GM19452 (cell line): ENCODE measurements around the gene CDH15.

ENCODE experiments used
- ATAC-seq: cut with Tn5 transposase; IDR thresholded peaks from one replicate; pipeline ENCODE4 v1.9.1; 2021; ENCODE audit not compliant: unreplicated experiment

CDH15 gene

DNA sequence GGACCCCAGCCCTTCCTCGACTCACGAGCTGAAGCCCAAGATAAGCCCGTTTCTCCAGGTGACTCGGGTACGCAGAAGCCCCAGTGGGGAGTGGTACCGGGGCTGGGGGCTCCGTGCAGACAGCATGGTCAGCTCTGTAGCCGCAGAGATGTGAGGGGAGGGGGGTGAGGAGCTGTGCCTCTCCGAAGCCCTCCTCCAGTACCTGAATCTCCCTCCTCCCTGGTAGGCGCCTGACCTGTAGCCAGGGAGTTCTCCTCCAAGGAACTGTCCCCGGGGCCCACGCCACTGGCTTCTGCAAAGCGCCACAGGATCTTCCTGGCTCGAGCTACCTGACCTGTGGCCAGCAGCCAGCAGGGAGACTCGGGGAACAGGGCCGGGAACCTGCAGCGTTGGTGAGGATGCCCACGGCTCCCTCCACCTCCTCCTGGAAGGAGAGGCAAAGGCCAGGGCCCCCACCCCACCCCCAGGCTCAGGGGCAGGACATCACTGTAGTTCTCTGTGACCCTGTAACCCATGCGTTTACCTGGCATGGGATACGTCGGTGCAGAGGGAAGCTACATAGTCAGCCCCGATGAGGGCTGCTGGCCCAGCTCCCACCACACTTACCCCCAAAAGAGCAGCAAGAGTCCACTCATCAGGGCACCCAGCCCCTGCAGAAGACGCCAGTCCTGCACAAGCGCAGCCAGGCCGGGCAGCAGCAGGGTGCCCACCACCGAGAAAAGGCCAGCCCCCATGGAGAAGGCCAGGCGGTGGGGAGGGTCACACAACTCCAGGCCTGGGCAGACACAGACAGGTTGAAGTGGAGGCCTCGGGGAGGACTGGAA lies 27.1 kb downstream of the CDH15 start:
- no peak for ATAC-seq

DNA sequence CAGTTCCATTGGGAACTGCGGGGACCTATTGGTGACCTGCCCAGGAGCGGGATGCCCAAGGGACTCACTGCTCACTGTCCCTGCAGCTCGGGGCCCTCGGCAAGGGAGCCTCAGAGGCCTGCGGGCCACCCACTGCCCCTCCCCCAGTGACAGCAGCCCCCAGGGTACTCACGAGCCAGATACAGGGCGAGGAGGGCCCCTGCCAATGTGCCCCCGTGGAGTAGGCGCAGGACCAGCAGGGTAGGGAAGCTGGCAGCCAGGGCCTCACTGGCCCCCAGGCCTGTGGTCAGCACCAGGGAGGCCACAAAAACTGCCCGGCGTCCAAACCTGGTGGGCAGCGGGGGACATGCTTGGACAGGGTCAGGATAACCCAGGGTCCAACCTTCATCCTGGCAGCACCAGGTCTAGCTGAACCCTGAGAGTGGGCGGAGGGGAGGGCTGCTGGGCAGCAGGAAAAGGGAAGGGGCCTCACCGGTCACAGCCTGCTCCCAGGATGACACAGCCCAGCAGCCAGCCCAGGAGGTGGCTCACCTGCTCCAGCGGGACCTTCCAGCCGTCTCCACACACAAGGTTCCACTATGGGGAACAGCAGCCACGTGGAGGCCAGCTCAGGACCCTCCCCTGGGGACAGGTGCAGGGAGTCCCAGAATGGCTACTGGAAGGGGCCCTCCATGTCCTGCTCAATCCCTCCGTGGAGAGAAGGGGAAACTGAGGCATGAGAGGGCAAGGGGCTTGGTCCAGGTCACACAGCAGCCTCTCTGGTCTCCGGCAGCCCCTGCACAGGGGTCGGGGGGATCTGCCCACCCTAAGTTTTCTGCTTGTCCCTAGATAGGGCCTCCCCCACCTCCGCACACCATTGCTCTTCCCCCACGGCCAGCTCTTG lies 27.9 kb downstream of the CDH15 start:
- no peak for ATAC-seq

DNA sequence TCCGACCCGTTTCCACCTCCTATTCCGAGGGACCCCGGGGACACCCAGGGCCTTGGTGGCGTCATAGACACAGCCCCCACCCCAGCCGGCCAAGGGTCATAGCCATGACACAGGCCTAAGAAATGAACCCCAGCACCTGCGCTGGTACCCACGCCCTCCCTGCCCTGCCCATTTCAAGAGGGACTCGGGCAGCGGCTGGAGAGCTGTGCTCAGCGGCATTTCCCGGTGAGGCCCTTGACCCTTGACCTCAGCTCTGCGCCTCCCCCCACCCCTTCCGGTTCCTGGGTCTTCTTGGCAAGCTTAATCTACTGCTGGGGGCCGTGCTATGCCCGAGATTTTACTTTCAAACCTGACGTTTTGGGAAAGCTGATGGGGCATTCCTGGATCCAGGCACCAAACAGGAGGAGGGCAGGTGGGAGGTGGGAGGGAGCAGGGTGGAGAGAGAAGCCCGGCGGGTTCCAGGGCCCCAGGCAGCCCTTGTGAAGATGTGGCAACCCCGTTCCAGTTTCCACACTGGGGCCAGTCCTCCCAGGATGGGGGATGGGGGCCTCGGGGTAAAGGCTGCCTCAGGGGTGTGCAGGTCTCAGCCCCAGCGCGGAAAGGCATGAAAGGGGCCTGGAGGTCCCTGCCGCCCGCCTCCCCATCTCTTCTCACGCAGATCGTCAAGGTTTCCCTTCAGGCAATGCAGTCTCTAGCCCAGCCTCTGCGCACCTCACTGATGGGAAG lies 28.7 kb downstream of the CDH15 start, which contains the start of gene SLC22A31:
Gene SLC22A31 (minus strand): TSS at position 414 of the 726 bp plus-strand sequence. CDS start 36 bp downstream, at position 378.
- no peak for ATAC-seq

DNA sequence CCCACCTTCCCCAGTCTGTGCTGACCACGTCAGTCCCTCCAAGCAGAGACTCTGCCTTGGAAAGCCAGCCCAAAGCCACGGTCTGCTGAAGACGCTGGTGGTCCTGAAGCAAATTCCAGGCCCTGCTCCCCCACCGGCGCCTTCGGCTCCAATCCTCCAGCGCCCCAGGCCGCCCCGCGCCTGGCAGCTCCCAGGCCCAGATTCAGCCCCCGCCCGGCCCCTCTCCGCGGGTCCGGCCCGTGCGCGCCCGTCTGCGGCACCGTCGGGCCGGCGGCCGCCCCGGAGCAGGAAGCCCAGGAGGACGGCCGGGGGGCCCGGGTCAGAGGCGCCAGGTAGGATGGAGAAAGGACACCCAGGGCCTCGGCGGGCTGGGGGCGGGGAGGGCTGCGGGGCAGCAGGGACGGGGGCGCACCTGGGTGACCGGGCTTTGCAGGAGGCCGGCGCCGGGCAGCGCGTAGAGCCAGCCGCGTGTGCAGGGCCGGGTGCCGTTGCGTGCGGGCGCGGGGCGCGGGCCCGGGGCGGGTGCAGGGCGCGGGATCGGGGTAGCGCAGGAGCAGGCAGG lies 29.4 kb downstream of the CDH15 start:
- ATAC-seq = no peak

DNA sequence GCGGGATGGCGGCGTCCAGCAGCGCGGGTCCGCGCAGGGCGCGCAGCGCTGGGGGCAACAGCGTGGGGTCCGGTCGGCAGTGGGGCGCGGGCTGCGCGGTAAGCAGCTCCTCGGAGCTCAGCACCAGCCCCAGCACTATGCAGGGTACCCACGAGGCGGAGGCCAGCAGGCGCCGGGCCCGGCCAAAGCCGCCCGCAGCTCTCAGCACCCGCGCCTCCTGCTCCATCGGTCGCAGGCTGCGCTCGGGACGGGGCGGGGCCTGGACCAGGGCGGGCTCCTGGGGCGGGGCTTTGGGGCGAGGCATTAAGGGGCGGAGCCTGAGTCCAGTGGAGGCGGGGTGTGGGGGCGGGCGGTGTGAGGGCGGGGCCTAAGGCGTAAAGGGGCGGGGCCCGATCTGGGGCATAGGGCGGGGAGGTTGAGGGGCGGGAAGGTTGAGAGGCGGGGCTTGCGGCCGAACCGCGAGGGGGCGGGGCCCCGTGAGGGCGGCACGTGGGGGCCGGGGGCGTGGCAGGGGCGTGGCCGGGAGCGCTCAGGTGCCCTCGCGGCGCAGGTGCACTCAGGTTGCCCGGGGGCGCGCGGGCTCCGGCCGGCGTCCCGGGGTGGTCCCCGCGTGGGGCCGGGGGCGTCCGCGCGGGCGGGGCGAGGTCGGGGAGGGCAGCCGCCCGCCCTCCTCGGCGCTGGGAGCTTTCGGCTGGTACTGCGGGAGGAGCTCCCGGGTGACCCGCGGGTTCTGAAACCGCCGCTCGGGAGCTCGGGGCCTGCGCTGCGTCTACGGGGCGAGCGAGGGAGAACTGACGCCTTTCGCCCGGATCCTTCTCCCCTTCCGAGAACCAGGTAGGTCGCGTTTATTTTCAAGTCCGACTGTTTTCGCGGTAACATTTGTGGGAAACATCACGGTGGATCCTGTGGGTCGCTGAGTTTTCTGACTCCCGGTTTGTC lies 30.2 kb downstream of the CDH15 start:
- ATAC-seq = no peak

DNA sequence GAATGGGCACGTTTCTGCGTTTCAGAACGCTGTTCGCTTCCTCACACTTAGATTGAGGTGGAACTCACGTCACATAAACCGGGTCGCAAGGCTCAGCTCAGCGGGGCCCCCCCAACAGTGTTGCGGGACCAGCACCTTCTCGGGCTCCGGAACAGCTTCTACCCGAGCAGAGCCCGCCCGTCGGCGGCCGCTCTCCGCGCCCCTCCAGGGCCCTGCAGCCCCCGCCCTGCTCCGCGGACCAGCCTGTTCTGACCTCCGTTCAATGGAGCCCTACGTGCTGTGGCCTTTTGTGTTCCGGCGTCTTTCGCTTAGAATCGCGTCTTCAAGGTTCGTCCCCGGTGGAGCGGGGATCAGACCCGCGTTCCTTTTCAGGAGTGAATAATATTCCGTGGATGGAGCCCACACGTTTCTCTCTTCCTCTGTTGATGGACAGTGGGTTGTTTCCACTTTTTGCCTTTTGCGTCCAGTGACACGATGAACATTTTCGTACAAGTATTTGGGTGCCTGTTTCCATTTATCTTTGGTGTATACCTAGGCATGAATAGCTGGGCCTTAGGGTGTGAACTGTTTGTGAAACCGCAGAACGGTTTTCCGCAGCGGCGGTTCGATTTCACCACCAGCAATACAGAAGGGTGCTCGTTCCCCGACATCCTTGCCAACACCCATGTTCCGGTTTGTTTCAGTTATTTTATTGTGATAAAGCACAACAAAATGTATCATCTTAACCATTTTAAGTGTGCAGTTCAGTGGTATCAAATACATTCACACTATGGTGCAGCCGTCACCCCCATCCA lies 31.1 kb downstream of the CDH15 start:
- no peak for ATAC-seq

DNA sequence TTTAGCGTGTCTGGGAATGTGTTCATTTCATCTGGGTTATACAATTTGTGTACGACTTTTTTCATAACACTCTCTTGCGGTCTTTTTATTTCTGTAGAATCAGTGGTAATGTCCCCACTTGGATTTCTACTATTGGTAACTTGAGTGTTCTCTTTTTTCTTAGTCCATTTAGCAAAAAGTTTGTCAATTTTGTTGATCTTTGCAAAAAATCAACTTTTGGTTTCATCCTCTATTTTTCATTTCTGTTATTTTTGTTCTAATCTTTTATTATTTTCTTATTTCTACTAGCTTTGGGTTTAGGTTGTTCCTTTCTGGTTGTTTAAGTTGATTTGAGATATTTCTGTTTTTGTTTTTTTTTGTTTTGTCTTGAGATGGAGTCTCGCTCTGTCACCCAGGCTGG lies 36.4 kb downstream of the CDH15 start:
- no peak for ATAC-seq

DNA sequence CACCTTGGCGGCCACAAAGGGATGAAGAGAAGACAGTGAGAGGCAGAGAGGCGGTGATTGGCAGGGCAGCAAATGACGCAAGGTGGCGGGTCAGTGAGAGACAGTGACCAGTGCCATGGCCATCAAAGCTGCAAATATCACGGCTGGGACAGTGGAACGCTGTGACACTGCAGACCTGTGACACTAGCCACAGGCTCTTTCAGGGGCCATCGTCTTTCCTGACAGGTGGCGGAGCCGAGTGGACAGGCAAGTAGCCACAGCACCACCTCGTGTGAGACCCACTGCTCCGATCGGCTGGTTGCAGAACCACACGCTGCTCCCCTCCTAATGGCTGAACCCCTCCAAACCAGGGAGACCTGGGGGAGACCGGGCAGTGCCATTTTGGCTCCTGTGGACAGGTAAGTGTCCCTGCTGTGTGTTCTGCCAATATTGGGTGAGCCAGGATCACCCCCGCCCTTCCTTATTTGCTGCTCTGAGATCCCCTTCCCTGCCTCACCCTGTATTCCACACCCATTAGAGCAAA lies 38.0 kb downstream of the CDH15 start:
- no peak for ATAC-seq

DNA sequence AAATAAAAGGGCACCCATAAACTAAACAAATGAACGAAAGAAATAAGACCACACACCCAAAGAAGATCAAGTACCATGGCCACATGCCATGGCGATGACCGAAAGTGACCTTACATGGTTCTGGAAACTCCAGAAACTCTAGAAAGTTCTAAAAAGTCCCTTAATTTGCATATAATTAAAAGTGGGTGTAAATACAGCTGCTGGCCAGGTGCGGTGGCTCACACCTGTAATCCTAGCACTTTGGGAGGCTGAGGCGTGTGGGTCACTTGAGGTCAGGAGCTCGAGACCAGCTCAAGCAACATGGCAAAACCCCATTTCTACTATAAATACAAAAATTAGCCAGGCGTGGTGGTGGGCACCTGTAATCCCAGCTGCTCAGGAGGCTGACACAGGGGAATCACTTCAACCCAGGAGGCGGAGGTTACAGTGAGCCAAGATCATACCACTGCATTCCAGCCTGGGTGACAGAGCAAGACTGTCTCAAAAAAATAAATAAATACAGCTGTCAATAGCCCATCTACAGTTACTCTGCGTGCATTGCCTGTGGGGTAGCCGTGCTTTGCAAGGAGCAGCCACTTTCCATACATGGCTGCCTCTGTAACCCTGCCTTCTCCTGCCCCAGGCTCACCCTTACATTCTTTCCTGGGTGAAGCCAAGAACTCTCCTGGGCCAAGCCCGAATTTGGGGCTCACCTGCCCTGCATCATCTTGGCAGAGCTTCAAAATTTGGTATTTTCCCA lies 38.8 kb downstream of the CDH15 start:
- ATAC-seq = no peak

DNA sequence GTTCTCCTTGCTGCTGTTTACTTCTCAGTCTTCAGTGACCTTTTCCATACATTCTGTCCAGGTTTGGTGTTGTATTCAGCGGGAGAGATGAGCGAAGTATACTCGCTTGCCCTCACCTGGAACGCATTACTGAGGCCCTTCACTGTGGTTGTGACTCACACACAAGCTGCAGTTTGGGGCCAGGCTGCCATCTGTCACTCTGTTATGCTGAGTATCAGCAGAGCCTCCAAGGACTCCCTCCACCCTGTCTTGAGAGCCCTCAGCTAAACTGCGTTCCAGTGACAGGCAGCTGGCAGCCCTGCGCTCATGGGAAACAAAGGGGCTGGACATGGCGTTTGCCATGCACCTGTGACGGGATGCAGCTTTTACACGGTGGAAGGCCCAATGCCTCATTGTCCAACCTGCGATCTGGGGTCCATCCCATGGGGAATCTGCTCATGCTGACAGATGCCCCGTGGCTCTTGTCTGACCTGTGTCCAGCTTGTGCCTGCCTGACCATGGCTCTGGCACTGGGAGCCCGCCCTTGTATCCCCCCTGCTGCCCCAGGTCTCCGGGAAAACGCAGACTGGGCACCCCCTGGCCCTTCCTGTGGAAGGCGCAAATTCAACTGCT lies 39.5 kb downstream of the CDH15 start:
- no peak for ATAC-seq

DNA sequence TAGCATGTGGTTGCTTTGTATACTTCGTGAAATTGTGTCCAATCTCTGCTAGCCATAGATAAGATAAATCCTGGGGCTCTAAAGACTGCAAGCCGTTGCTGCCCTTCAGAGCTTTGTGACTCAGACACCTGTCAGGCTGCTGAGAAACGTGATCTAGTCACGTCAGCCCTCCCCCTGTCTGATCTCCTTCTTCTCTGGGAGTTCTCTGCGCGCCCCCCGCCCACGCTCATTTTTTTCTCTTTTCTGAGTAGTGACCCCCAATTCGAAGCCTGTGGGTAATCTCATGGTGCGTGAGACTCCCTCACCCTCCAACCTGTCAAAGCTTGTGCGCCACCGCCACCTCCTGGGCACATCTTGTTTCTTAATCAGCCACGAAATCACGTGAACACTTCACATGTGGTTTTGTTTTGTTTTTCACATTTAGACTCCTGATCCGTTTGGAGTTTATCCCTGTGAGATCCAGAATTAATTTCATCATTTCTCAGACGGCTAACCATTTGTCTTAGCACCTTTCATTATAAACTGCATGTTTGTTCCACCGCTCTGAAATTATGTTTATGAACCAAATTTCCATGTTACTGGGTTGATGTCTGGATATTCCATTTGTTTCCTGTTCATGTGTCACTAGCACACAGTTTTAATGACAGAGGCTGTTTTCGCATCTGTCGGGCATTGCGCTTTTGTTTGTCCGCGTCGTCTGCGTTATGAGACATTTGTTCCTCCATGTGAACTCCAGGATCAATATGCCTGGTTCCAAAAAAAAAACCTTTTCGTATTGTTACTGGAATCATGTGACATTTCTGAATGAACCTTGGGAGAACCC lies 45.0 kb downstream of the CDH15 start:
- ATAC-seq = no peak

DNA sequence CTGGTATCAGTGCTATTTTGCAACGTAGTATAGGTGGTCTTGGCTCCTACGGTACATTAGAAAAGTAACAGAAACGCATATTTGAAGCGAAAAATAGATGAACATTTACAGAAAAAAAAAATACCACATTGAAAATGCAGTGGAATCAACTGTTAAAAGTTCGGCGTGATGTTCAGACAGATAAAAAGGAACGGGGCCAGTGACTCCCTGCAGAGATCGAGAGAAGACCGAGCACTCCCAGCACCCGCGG lies 45.5 kb downstream of the CDH15 start:
- ATAC-seq = no peak

DNA sequence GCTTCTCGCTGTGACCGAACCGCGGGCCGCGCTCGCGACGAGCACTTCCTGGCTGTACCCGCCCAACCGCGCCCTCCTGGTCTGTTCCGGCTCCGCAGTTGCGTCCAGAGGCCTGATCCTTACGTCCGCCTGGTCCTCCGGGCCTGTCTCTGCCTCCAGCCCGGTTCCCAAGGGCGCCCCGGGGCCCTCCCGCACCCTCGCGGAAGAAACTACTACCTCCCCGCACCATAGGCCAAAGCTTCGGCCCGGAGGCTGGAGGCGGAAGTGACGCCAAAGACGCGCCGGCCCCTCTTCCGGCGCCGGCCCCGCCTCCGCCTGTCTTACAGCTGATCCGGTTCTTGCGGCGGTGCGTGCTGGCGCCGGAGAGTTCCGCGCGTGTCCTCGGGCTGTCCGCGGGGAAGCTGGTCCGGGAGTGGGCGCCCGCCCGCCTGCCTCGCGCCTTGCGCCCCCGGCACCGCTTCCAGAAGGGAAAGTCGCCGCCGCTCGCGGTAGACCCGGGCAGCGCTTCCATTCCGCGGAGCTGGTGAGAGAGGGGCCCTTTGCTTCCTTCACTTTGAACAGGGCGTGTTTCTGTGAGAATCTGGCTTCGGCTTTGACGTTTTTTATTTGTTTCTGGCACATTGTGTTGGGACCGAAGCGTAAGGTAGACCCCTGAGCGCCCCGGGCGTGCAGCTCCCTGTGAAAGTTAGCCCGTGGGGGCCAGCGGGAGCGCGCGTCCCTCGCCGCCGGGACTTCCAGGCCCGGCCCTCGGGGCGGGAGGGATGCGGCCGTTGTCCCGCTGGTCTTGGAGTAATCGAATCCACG lies 46.0 kb downstream of the CDH15 start, which contains the start of gene ZNF778:
Gene ZNF778 (plus strand): TSS at position 316 of the 804 bp plus-strand sequence. CDS start 3,425 bp downstream, outside the sequence.
- ATAC-seq = peak; percentile 85

DNA sequence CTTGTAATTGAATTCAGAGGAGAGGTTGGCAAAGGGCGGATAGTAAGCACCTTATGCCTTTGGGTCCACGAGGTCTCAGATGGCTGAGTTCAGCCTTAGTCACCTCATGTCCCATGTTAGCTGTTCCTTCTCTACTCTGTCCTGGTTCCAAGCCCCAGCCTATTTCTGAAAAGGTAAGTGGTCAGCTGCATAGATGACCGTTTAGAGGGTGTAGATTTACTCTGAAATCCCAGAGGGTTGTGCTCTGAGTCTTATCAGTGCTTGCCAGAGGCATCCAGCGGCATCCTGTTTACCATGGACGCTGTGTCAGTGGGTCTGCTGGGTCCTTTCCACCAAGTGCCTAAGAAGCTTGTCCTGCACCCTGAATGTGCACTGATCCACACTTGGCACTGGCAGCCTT lies 47.8 kb downstream of the CDH15 start:
- no peak for ATAC-seq

DNA sequence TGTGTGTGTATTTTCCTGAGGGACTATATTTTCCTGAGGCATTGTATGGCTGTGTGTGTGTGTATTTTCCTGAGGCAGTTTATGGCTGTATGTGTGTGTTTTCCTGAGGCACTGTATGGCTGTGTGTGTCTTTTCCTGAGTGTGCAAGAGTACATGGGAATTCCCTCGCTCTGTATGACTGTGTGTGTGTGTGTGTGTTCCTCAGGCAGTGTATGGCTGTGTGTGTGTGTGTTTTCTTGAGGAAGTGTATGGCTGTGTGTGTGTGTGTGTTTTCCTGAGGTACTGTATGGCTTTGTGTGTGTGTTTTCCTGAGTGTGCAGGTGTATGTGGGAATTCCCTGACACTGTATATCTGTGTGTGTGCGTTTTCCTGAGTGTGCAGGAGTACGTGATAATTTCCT lies 50.1 kb downstream of the CDH15 start:
- ATAC-seq = no peak

DNA sequence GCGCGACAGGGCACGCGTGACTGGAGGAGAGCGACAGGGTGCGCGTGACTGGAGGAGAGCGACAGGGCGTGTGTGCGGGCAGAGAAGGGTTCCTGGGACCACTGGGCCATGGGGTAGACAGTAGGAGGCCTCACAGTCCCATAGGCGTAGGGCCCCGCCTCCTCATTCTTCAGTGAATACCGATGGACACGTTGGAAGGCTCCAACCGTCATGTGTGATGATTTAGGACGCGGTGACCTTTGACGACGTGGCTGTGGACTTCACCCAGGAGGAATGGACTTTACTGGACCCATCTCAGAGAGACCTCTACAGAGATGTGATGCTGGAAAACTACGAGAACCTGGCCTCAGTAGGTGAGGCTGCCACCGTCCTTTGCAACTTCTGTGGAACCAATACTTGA lies 51.4 kb downstream of the CDH15 start:
- no peak for ATAC-seq
